Measurements from ENCODE around the gene FAM219A.

The FAM219A gene, protein sequence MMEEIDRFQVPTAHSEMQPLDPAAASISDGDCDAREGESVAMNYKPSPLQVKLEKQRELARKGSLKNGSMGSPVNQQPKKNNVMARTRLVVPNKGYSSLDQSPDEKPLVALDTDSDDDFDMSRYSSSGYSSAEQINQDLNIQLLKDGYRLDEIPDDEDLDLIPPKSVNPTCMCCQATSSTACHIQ

DNA sequence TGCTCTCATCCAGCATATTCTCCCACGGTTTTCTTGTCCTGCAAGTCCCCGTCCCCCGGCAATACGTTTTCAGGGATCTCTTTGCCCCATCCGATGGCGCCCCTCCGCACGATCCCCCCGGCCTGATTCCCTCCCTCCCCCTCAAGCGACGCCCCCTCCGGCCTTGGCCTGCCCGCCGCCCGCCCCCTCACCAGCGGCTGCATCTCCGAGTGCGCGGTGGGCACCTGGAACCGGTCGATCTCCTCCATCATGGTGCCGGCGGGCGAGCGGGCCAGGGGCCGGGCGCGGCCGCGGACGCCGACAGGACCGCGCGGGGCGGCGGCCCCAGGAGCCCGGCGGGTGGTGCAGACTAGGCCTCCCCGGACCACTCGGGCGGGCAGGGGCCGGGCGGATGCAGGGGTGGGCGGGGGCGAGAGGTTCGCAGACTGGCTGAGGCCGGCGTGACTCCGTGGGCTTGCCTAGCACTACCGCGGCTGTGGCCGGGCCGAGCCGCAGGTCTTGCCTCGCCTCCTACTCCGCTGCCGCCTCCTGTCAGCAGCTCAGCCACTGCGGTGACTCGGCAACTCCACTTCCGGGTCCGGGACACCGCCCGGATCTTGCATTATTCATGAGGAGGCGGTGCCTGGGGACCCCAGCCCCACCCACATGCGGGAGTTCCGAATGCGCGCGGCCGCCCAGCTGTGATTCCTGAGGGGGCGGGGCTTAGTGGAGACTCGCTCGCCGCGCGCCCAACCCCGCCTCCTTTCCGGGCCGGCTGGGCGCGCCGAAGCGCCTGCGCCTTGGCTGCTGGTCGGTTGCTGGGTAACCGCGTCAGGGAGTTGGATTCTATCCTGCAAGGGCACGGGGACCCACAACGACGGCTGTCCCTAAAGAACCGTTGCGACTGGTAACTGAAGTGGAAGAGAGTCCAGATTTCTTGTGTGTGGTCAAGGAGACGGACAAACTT lies at the start of gene FAM219A, which contains the start of gene DNAI1:
Gene FAM219A, minus strand, starts transcription at position 558 of the 946 bp plus-strand sequence. Its CDS starts 307 bp downstream, at position 251.
Gene DNAI1, plus strand, starts transcription at position 793 of the 946 bp plus-strand sequence. CDS start 201 bp downstream, outside the sequence.
- DNase-seq (ENCODE audit: low read depth in 2 of 2) = peak; percentile 97 to 99

DNA sequence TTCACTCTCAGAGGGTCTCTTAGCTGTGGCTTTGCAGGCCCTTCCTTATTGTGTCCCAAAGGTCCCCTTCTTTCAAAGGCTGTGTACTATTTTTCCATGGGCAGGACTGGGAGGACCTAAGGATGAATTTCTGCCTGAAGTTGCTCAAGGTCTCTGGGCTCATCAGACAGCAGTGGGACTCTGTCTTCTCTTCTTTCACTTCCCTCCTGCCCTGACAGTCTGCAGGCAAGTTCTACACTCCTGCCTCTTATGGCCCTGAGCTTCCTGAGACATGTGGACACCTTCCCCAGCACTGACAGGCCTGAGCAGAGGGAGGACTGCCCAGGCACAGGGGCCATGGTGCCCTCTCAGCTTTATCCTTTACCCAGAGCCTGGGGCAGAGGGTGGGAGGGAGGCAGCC lies 49.6 kb upstream of the FAM219A start:
- DNase-seq (ENCODE audit: low read depth in 2 of 2) = no peak

DNA sequence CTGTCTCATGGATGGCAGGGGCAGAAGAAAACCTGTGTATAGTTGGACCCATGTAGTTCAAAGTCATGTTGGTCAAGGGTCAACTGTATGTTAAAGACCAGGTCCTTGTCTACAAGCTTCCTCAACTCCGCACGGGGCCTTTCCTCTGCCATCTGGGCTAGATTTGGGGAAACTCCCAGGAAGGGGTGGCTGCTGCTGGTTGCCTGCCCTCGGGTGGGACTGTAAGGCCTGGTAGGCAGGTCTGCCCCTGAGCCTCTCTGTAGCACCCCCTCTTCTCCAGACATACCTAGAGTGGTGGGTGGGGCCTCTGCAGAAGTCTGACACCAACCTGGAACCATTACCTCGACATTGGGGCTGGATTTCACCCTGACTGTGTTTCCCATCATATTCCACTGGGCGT lies 49.2 kb upstream of the FAM219A start:
- DNase-seq (ENCODE audit: low read depth in 2 of 2) = no peak

DNA sequence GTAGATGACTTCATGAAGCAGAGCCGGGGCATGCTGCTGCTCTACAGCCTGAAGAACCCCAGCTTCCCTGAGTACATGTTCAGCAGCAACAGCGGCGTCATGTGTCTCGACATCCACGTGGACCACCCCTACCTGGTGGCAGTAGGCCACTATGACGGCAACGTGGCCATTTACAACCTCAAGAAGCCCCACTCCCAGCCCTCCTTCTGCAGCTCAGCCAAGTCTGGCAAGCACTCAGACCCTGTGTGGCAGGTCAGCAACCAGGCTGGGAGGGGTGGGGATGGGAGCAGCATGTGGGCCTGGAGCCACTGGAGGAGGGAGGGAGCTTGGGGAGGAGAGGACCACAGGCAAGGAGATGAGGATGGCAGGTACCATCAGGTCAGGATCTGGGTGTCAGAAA lies 48.3 kb upstream of the FAM219A start:
- DNase-seq (ENCODE audit: low read depth in 2 of 2) = no peak

DNA sequence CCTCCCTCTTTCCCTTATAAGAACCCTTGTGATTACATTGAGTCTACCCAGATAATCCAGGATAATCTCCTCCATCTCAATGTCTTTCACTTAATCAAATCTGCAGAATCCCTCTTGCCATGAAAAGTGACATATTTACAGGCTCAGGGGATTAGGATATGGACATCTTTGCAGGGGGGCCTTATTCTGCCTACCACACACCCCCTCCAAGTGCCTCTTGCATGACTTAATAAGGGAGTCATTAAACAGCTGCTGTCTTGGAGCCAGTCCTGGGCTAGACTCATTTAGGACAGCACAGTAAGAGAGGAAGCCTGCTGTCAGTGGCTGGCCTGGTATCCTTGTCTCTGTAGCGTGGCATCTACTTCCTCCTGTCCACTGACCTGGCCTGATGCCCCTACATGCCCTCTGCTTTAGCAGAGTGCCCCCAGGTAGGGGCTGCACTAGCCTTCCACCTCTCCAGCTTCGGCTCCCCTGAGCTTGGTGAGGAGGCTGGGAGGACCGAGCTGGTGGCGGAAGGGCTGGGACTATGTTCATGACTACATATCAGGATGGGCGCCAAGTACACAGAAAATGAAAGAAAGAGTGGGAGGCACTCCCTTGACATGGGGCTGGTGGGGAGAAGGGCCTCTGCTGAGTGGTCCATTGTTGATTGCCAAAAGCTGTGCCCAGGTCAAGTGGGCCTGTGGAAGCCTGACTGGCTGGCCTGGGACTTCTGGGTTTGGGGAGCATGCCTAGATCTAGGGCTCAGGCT lies 47.2 kb upstream of the FAM219A start:
- no peak for DNase-seq (ENCODE audit: low read depth in 2 of 2)

DNA sequence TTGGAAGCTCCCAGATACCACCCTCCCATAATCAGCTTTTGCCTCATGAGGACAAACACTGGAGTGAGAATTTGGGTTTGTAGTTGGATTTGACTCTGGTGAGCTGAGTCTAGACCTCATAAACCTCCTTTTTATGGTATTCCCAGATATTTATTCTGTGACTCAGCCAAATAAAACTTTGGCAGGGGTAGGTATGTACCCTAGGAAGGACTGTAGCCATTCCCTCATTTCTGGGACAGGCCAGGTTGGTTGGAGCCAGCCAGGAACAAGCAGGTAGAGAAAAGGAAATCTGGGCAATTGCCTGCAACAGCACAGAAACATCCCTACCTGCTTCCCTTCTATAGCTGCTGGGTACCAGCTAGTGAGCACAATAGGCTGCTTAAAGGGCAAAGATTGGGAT lies 45.0 kb upstream of the FAM219A start:
- DNase-seq (ENCODE audit: low read depth in 2 of 2) = no peak

DNA sequence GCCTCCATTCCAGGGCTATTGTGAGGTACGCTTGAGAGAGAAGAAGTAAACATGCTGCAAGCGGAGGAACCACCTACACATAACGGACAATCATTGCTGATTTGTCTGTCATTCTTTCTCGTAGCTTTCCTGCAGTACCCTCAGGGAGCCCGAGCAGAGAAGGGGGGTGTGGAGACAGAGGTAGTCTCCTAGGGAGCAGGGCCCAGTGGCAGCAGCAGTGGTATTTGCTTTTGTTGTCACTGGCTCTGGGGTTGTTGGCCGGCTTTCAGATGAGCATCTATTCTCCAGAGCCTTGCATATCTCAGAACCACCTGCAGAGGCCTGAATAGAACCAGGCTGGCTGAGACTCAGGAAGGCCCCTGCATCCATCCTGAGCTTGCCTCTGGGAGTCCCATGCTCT lies 44.5 kb upstream of the FAM219A start:
- DNase-seq (ENCODE audit: low read depth in 2 of 2) = no peak

DNA sequence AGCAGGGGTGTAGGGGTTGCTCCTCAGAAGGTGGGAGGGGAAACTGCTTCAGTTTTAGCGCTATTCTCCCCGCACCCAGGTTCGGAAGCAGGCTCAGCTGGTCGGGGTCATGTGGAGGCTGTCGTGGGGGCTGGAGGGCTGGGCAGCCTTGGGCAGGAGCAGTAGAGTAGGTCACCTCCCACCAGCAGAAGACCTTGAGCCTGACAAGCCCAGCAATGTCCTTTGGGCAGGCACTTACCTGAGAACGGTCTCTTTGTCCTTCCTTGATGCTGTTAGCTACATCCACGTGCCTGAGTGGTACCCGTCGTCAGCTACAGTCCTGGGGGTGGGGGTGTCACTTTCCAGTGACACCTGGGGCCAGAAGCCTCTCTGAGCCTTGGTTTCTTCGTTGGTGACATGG lies 44.1 kb upstream of the FAM219A start:
- no peak for DNase-seq (ENCODE audit: low read depth in 2 of 2)

DNA sequence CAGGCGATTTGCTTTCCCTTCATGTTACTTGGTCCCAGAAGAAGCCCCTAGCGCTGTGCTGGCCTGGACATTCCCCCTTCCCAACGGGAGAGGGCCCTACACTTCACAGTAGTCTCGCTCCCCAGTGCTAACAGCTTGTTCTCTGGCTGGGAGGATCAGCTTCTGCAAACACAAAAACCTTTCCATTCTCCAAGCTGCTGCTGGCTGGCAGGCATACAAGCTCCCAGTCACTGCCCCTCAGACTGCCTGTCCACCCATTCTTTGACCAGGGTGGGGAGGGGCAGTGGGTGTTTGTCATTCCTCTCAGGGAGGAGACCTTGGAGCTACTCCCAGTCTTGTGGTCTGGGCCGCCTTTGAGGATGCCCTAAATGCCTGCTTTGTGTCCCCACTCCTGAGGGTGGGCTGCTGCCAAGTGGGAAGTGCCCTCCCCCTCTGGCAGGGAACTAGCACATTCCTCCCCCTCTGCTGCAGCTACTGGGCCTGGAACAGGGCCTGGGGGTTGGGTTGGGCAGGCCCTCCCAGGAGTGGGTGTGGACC lies 43.6 kb upstream of the FAM219A start:
- no peak for DNase-seq (ENCODE audit: low read depth in 2 of 2)

DNA sequence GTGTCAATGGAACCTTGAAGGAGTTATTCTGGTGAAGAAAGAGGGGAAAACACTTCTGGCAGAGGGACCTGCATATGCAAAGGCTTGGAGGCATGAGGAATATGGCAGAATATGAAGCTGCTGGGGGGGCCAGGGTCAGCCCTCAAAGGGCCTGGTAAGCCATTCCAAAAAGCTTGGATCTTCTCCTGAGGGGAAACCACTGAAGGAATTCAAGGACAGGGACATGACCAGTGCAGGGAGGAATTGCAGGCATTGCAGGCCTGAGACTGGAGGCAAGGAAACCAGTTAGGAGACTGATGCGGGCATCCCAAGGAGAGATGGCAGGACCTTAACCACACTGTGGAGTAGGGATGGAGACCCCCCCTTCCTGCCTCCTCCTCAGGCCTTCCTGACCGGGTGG lies 43.0 kb upstream of the FAM219A start:
- no peak for DNase-seq (ENCODE audit: low read depth in 2 of 2)

DNA sequence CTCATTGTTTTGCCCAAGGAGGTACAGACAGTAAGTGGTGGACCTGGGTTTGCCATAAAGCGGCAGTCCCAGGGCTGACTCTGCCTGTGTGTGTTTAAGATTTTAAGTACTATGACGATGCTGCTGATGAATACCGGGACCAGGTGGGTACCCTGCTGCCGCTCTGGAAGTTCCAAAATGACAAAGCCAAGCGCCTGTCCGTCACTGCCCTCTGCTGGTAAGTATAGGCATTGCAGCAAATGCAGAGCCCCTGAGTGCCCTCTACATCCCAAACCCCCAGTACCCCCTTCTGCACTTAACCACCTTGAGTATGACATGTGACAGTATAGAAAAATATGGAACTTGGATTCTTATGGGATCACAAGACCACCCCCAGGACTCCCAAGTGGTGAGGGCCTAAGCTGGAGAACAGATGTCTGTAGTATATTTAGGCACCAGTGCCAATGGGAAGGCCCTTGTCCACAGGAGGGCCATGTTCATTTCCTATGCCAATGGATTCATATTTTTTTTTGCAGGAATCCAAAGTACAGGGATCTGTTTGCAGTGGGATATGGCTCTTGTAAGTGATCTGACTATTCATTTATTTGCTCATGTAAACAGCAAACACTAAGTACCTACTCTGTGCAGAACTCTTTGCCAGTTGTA lies 42.4 kb upstream of the FAM219A start:
- peak; percentile 74 to 80 for DNase-seq (ENCODE audit: low read depth in 2 of 2)

DNA sequence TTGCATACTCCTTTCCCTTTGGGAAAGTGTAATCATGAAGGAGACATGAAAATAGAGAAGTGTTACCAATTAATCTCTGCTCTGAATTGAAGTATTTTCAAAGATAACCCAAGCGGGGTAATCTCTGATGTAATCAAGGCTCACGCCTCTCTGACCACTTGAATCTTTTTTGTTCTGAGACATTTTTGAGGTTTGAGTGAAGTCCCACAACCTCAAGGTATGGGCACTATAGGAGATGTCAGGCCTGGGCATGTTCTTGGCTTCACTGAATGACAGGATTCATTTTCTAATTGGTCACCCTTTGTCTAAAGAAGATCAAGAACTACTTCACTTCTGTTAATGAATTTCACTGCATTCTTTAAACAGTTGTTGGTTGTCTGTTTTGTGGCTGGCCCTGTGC lies 40.7 kb upstream of the FAM219A start:
- no peak for DNase-seq (ENCODE audit: low read depth in 2 of 2)

DNA sequence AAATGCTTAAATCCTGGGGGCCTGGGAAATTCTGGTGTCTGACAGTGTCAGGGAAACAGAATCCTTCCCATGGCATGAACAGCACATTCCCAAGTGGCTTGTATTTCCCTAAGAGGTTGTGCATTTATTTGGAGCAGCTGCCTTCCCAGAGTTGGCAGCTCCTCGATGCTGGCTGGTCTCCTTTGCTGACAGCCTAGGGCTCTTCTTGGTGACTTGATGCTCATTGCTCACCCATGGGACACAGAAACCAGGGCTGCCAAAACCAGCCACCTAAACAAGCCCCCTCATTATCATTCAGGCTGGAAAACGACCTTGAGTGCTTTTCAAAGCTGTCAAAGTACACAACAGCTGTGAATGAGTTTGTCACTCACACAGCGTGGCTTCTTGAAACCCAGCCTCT lies 40.2 kb upstream of the FAM219A start:
- no peak for DNase-seq (ENCODE audit: low read depth in 2 of 2)

DNA sequence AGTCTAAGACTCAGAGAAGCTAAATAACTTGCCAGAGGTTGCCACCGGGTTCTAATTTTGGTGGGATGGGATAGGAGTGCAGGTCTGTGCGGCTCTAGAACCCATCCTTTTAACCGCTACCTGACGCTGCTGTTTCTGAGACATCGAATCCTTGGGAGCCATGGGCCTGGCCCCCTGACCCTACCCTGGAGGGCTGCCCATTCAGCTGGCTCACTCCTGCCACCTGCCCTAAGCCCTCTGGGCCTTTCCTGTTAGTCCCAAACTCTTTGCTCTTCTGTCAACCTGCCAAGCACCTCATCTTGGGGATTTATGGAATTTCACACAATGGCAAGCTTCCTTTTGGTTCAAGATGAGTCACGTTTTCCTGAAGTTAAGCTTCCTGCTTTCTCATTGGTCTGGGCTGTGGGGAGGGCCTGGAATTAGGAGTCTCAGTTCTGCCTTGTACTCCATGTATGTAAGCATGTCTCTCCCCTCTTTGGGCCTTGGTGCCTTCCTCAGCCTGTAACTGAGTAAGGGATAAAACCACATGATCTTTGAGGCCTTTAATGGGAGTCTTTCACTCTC lies 37.9 kb upstream of the FAM219A start:
- no peak for DNase-seq (ENCODE audit: low read depth in 2 of 2)

DNA sequence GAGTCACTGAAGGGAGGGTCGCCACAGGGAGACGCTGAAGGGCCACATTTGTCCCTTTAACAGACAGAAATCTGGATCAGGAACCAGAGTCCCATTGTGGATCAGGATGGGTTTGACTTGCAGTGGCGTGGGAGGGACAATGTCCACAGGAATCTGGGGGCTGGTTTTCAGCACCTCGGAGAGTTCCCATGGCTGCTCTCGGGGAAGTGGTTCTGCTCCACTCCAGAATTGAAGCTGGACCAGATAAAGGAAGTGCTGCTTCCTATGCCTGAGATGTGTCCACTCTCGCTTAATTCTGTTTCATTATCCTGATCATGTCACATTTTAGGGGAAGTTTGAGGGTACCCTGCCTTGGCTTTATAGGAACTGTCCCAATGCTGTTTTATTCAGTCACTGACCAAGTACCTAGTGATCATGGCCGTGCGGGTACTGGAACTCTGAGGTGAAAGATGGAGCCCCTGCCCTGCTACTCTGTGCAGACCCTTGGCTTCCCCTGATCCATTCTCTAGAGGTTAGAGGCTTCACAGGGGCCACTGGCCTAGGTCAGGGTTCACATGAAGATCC lies 35.7 kb upstream of the FAM219A start:
- peak in 1 of 2 donors; percentile 17 for DNase-seq (ENCODE audit: low read depth in 2 of 2)

DNA sequence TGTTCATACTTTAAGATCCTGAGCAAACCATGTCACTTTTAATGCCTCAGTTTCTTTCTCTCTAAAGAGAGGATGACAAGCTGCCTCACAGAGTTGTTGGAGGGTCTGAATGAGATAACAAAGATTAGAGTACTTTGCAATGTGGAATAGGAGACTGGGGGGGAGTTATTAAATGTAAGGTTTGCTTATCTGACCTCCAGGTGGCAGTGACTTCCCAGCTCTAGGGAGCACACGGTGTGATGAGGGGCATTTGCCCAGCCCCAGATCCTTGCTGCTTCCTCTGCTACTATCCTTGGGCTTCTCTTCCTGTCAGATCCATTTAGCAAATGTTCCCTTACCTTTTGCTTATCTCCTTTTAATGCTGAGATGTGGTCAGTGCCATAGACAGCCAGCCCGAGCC lies 33.7 kb upstream of the FAM219A start:
- no peak for DNase-seq (ENCODE audit: low read depth in 2 of 2)

DNA sequence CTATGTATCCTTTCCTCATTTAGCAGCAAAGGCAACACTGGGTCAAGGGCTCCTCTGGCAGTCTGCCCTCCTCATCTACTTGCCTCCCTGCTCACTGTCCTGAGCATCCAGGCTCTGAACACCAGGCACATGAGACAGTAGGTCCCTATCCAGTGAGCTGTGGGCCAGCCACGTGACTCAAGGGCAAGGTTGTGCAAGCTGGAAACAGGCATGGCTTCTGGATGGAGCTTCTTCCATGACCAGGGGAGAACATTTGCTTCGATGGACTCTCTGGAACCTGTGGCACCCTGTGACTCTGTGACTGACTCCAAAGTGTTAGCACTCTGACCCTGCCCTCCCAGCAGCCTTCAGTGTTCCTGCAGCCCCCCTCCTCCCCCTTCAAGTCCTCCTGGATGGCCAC lies 33.2 kb upstream of the FAM219A start:
- DNase-seq (ENCODE audit: low read depth in 2 of 2) = no peak

DNA sequence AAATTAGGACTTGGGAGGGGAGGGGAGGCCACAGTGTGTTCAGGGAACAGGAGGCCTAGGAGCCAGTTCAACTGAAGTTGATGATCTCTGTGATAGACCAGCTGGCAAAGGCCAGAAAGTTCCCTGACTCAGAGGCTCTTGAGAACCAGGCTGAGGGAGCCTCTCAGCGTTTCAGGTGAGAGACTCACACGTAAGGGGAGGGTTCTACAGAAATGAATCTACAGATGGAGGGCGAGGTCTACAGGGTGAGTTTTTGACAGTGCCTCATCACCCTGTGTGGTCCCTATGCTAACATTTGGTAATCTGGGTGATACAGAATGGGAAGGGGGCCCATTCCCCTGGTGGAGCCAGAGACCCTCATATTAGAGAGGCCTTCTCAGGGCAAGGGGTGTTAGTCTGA lies 32.4 kb upstream of the FAM219A start:
- no peak for DNase-seq (ENCODE audit: low read depth in 2 of 2)

DNA sequence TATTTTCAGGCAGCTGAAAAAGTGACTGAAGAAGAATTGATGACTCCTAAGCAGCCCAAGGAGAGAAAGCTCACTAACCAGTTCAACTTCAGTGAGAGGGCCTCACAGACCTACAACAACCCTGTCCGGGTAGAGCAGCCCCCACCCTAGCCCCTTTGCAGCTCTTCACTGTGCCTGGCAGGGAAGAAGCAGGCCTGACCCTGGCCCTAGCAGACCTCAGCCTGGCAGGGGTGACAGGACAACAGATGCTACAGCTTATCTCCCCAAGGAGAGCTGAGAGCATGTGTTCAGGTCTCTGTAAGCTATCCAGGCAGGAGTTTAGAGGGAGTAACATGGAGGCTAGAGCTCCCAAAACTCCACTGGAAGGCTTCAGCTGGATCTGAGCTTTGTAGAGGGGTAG lies 32.0 kb upstream of the FAM219A start:
- DNase-seq (ENCODE audit: low read depth in 2 of 2) = no peak

DNA sequence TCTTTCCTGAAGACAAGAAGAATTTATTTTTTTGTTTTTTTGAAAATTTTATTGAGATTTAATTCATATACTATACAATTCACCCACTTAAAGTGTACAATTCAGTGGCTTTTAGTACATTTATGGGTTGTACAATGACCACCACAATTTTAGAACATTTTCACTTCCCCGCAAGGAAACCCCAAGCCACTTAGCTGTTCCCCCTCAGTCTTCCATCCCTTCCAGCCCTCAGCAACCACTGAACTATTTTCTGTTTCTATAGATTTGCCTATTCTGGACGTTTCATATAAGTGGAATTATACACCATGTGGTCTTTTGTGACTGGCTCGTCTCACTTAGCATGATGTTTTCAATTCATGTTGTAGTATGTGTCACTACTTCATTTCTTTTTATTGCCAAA lies 28.2 kb upstream of the FAM219A start:
- DNase-seq (ENCODE audit: low read depth in 2 of 2) = no peak

DNA sequence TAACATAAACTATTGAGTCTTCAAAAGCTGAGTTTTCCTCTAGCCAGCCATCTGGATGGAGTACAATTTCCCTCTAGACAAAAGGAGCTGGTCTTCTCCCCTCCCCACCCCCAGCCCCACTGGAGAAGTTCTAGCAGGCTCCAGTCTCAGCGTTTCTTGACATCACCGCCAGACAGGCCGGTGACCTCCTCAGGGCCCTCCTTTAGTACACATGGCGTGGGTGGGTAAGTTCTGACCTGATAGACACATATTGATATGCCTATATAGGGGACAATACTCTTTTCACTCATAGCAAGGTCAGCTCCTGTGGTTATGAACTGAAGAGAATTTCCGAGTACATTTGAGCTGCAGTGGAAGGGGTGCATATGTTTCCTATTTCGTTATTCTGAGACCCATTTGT lies 27.5 kb upstream of the FAM219A start:
- DNase-seq (ENCODE audit: low read depth in 2 of 2) = no peak

Data from stimulated activated CD4-positive, alpha-beta T cell treated with anti-CD3 and anti-CD28 coated beads, Interleukin-4, amount 100 ng/mL, for 48 hours (primary cell).